ENCODE measurements around the gene RAI1. TPM values are rescaled to one million over a fixed set of nuclear protein-coding genes. Genes with fewer than 3 reads are reported as not detected.
A peak's percentile ranks its signal among the peaks of the same experiment; 100 is the strongest.

RAI1 gene
- total RNA-seq, 1 donor from 2014 or later = 31.2 TPM

- peaks cover 65% of the 10 kb centered on the region for H3K4me1 Mint-ChIP-seq
- intact Hi-C loops (cut with micrococcal nuclease) = loop anchor here (1.0 to 5.0 kb wide), 5 partner anchors 12 to 1472 kb away; no protein-coding TSS in a partner anchor
- no peaks in the 10 kb centered on the region for H3K9me3 Mint-ChIP-seq
- ATAC-seq (ENCODE audit: low read depth) = no peak
- ChIA-PET POLR2A (interaction anchor here (1.2 to 4.7 kb wide), 9 partner anchors 10 to 163 kb away, joined by 3 to 48 read pairs (median 6); no protein-coding TSS in a partner anchor), CTCF (no interaction called here)
- no peak for DNase-seq
- peak overlapping the region; percentile 86 for H3K4me3 Mint-ChIP-seq
- H3K27me3 Mint-ChIP-seq = no peaks in the 10 kb centered on the region
- H3K36me3 Mint-ChIP-seq (ENCODE audit: low read depth) = peaks cover 10% of the 10 kb centered on the region
- TF ChIP-seq, protein P1, sequence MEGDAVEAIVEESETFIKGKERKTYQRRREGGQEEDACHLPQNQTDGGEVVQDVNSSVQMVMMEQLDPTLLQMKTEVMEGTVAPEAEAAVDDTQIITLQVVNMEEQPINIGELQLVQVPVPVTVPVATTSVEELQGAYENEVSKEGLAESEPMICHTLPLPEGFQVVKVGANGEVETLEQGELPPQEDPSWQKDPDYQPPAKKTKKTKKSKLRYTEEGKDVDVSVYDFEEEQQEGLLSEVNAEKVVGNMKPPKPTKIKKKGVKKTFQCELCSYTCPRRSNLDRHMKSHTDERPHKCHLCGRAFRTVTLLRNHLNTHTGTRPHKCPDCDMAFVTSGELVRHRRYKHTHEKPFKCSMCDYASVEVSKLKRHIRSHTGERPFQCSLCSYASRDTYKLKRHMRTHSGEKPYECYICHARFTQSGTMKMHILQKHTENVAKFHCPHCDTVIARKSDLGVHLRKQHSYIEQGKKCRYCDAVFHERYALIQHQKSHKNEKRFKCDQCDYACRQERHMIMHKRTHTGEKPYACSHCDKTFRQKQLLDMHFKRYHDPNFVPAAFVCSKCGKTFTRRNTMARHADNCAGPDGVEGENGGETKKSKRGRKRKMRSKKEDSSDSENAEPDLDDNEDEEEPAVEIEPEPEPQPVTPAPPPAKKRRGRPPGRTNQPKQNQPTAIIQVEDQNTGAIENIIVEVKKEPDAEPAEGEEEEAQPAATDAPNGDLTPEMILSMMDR (IDR thresholded peaks at IDR 0.05) = no peak
- H3K27ac Mint-ChIP-seq = peak overlapping the region; percentile 83
Observed at GRCh38 chr17:17834974-17835373, 153.7 kb downstream of the RAI1 start.

DNA sequence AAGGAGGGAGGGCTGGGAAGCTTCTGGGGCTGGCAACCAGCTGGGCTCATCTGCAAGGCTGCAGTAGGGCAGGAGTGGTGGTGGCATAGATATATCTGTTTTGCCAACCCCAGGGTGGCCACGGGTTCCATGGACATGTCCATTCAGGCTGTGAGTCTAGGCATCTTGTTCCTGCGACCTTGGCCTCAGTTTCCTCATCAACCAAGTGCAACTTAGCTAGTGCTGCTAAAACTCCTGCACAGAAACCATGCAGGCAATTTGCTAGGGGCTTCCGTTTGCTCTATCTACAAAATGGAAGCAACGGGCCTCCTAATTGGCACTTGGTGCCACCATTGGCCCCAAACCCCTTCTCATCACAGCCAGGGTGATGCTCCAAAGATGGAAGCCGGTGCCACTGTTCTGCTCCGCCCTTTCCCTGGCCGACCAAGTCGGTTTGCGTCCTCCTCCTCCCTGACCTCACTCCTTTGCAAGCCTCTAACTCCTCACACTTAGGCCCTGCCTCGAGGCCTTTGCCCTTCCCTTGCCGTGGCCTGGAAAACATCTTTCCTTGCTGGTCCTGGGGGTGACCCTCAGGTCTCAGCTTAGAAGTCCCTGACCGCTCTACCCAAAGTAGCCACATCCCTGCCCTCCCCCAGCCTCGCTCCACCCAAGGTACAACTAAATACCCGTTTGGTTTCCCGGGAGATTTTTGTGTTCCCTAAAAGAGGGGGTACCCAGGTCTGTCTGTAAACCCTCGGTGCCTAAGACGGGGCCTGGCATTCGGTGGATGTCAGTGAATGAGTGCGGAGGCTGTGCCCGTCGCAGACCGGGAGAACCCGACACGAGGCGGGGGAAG is 154.4 kb downstream of the RAI1 start:
- Mint-ChIP-seq H3K4me3 (peak overlapping the region; percentile 86), H3K4me1 (peaks cover 65% of the 10 kb centered on the region), H3K9me3 (no peaks in the 10 kb centered on the region), H3K27ac (peak overlapping the region; percentile 66), H3K27me3 (no peaks in the 10 kb centered on the region), H3K36me3 (ENCODE audit: low read depth) (peaks cover 10% of the 10 kb centered on the region)
- no peak for DNase-seq
- ATAC-seq (ENCODE audit: low read depth) = no peak
- TF ChIP-seq, protein P1 (IDR thresholded peaks at IDR 0.05) = no peak
- ChIA-PET CTCF (interaction anchor here (0.9 to 1.3 kb wide), 4 partner anchors 13 to 25 kb away, joined by 3 to 6 read pairs (median 4); no protein-coding TSS in a partner anchor), POLR2A (interaction anchor here (0.9 to 4.7 kb wide), 14 partner anchors 10 to 154 kb away, joined by 3 to 48 read pairs (median 6); no protein-coding TSS in a partner anchor)
- intact Hi-C loops (cut with micrococcal nuclease) = loop anchor here (1.0 to 5.0 kb wide), 3 partner anchors 25 to 1472 kb away; no protein-coding TSS in a partner anchor

- POLR2A ChIA-PET = interaction anchor here (0.6 to 4.7 kb wide), 16 partner anchors 10 to 154 kb away, joined by 3 to 48 read pairs (median 6); no protein-coding TSS in a partner anchor
- H3K9me3 Mint-ChIP-seq = no peaks in the 10 kb centered on the region
- no peaks in the 10 kb centered on the region for H3K27me3 Mint-ChIP-seq
- intact Hi-C loops (cut with micrococcal nuclease) = loop anchor here (1.0 to 5.0 kb wide), 3 partner anchors 24 to 1471 kb away; no protein-coding TSS in a partner anchor
- peaks cover 7% of the 10 kb centered on the region for H3K36me3 Mint-ChIP-seq (ENCODE audit: low read depth)
- TF ChIP-seq, protein P1 (IDR thresholded peaks at IDR 0.05) = no peak
- H3K27ac Mint-ChIP-seq = peak overlapping the region; percentile 66
- DNase-seq (peak; percentile 93), ATAC-seq (ENCODE audit: low read depth) (peak; percentile 59)
- peaks cover 70% of the 10 kb centered on the region for H3K4me1 Mint-ChIP-seq
- H3K4me3 Mint-ChIP-seq = peak overlapping the region; percentile 86
- CTCF ChIA-PET = interaction anchor here (0.9 to 1.3 kb wide), 4 partner anchors 12 to 24 kb away, joined by 3 to 6 read pairs (median 4); no protein-coding TSS in a partner anchor
Observed at GRCh38 chr17:17836250-17836817, 155.1 kb downstream of the RAI1 start.

GRCh38 chr17:17836818-17837379 is 155.6 kb downstream of the RAI1 start, which contains the start of gene SREBF1:
Gene SREBF1, minus strand, starts transcription at chr17:17836986. Its CDS starts 169 bp downstream, at chr17:17836817.
- H3K9me3 Mint-ChIP-seq = no peaks in the 10 kb centered on the region
- POLR2A ChIA-PET = interaction anchor here (0.6 to 4.7 kb wide), 12 partner anchors 11 to 199 kb away, joined by 3 to 48 read pairs (median 6); no protein-coding TSS in a partner anchor
- peaks cover 70% of the 10 kb centered on the region for H3K4me1 Mint-ChIP-seq
- peak within 1 kb of the TSS; percentile 86 for H3K4me3 Mint-ChIP-seq
- H3K27ac Mint-ChIP-seq = peak within 1 kb of the TSS; percentile 82
- TF ChIP-seq, protein P1 (IDR thresholded peaks at IDR 0.05) = no peak
- no peaks in the 10 kb centered on the region for H3K27me3 Mint-ChIP-seq
- ATAC-seq (ENCODE audit: low read depth) = peak; percentile 8
- H3K36me3 Mint-ChIP-seq (ENCODE audit: low read depth) = peaks cover 4% of the 10 kb centered on the region
- CTCF ChIA-PET = interaction anchor here (1.2 to 1.3 kb wide), 4 partner anchors 11 to 24 kb away, joined by 3 to 4 read pairs (median 4); no protein-coding TSS in a partner anchor
- DNase-seq = peak; percentile 54
- intact Hi-C loops (cut with micrococcal nuclease) = loop anchor here (1.0 to 5.0 kb wide), 3 partner anchors 23 to 1470 kb away; no protein-coding TSS in a partner anchor
